Activated T-cell treated with anti-CD3 and anti-CD28 coated beads for 48 hours (primary cell): ENCODE data around the gene FBXO9.

ENCODE experiments used
- DNase-seq: peaks from one replicate; pipeline ENCODE4 v3.0.0-alpha.2; 2020; ENCODE audit warnings: low read depth

The FBXO9 gene

DNA sequence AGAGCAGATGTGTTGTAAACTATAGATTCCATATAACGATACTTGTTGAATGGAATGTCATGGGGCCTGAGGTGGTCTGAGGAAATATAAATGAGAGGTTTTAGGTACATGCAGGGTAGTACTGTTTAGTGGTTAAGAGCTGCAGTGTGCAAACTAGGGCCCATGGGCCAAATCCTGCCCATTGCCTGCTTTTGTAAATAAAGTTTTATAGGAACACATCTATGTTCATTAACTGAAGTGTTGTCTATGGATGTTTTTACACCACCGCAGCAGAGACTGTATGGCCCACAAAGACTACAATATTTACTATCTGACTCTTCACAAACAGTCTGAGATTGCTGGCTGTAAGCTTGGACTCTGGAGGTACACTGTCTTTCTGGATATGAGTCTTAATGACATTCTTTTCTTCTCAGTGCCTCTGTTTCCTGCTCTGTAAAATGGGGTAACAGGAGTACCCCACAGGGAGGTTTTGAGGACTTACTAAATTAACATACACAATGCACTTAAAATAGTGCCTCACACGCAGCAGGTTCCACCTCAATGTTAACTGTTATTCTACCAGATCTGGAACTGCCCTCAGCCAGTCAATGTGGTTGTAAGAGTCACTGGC is 70.9 kb downstream of the FBXO9 start:
- no peak for DNase-seq

DNA sequence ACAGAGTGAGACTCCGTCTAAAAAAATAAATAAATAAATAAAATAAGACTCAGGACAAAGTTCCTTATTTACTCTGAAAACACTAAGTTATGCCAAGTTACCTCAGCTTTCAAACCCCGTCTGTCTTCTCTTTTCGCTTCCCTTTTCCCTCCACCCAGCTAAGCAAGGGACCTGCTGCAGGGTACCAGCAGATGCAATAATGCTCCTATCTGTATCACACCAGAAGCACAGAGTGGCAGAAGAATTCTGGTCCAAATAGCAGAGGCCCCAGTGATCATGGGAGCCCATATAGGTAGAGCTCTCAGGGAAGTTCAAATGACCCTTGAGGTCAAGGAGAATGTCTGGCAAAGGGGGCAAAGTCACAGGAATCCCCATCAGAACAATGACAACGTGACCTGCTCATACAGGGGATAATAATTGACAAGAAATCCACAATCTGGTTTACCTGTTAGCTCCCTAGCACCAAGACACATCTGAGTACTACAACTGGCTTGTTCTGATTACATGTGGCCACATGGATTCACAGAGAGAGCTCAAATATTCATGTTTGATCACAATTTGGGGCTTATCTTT is 74.7 kb downstream of the FBXO9 start:
- DNase-seq: no peak

DNA sequence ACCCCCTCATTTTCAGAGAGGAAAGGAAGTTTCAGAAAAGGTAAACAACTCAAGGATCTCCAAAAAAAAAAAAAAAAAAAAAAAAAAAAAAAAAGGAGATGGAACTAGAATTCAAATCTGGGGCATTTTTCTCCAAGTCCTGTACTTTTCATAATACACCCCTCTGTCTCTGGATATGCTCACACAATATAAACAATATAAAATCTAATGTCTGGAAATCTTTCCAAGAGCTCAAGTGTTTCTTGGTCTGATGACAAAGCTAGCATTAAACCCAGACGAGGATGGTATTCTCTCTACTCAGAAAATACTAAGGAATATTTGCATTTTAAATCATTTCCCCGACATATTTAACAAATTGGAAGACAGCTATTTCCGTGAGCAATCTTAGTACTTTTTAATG is 77.6 kb downstream of the FBXO9 start:
- DNase-seq: no peak

DNA sequence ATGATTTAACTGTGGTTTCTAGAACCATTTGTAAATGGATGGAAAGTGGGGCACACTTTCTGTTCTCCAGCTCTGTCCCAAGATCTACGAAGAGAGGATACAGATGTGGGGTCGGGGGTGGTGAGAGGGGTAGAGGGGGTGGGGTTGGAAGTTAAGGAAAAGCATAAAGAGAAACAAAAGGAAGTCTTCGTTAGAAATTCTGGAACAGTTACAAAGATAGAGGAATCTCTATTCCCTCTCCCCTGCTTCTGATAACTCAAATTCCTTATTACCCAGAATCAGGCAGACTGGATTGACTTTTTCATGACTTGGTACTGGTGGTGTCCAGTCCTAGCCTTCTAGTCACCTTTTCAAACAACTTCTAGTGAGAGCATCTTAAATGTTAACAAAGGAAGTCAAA is 78.5 kb downstream of the FBXO9 start:
- no peak for DNase-seq

DNA sequence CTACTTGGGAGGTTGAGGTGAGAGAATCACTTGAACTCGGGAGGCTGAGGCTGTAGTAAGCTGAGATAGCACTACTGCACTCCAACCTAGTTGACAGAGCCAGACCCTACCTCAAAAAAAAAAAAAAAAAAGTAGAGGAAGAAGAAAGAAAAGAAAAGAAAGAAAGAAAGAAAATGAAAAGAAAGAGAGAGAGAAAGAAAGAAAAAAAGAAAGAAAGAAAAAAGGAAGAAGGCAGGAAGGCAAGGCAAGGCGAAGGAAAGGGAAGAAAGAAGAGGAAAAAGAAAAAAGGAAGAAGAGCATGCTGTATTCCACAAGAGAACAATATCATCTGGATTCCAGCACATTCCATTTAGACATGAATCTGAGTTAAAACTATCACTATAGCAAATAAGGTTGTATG is 79.6 kb downstream of the FBXO9 start:
- no peak for DNase-seq

DNA sequence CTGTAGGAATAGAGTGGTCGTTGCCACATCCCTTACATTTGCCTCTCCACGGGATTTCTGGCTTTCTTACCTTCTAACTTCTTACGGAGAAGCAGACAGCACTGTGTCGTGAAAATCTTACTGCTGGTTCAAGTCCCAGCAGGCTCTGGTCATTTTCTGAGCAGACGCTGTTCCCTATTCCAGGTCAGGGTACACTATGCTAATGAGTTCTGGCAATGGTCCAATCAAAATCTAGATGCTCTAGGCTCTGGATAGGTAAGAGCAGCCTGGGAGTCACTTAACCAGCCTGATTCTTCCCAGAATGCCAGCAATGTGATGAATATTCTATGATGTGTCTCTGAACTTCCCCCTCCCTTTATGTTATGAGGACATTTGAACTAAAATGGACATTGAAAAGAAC is 83.5 kb downstream of the FBXO9 start, which contains the start of gene GCM1:
TSS of gene GCM1 (minus strand) at position 158 of the 400 bp plus-strand sequence. CDS start 3,209 bp downstream, outside the sequence.
- no peak for DNase-seq
